ENCODE results near the gene OMA1.
"Not testable (repeated sequence)": the region's sequence is repeated elsewhere in the genome, so short reads cannot be mapped to it uniquely, and the experiment has no call there.

OMA1 gene

DNA sequence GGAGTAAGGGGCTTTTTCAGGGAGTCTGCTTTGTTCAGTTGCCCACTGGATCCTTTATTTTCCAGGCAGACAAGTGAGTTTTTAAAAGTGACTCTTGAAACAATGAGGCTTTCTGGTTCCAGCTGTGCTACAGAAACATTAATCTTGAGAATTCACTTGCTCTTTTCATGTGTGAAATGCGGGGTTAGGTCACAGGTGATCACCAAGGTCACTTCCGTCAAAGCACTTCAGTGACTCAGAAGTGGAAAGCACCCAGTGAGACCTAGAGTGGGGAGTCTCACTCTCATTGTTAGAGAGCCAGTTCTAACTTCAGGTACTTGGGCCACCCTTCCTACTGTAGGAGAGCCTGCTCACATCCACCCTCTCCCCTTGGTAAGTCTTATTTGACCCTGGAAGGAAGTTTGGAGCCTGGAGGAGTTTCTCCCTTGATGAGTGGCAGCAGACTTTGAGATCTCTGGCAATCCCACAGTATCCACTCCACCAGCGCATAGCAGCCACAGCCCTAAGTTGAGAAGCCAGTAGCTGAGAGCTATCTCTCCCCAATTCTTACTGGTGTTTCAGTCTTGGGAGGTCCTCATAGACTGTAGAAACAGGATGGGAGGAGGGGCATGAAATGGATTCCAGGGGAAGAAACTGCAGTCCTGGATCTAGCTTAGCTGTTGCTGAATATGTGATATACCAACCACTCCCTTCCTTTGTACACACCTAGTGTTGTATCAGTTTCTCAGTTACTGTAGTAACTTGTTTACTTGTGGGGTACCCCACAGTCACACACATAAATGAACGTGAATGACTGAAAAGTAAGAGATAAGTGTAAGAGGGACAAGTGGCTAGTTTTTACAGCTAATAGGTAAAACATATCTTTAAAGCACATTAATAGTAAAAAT is 27.4 kb upstream of the OMA1 start:
- DNase-seq = no peak

DNA sequence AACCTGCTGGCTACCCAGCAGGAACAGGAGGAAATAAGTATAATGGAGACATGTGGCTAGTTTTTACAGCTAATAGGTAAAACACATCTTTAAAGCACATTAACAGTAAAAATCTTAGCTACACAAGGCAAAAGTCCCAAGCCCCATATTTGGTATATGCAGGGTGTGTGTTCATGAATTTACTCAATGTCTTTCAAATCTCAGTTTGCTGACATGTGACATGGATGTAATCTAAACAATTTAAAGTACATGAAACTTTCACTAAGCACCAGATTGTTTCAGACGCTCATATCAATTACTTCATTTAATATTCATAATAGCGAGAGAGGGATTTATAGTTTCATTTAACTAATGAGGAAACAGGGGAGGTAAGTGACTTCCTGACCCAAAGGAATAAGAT is 26.6 kb upstream of the OMA1 start:
- DNase-seq = no peak

DNA sequence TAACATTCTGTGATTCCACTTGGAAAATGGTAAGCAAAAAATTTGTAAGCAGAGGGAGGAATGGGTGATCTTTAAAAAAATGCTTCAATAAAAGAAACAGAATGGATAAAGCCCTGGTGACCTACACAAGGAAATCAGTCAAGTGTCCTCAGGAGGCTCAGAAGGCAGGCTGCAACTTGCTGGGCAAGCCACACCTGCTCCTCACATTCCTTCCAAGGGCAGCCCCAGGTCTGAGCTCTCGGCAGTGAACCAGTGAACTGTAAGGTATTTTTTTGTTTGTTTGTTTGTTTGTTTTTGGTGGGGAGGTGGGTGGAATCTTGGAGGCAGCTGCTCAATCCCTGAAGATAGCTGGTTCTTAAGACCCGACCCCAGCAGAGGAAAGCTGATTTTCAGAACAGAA is 26.2 kb upstream of the OMA1 start:
- no peak for DNase-seq

GRCh38 chr1:58571616-58572015 is 25.1 kb upstream of the OMA1 start:
- DNase-seq = no peak

DNA sequence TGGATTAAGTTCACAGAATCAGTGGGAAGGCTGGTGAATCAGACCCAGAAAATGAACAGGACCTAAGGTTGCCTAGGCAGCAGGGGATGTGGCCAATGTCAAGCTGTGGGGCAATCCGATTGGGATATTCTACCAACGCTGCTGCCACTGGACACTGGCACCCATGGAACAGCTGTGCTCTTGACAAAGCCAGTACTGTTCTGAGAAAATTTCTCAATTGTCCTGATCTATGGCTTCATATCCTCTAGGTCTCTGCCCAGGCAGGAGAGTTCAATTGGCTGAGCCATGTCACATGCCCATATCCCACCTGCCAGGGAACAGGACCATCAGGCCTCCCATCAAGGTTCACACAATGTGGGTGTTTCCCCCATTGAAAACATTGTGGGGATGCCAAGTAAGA is 24.3 kb upstream of the OMA1 start:
- DNase-seq = no peak

GRCh38 chr1:58570094-58570493 is 23.6 kb upstream of the OMA1 start:
- no peak for DNase-seq

DNA sequence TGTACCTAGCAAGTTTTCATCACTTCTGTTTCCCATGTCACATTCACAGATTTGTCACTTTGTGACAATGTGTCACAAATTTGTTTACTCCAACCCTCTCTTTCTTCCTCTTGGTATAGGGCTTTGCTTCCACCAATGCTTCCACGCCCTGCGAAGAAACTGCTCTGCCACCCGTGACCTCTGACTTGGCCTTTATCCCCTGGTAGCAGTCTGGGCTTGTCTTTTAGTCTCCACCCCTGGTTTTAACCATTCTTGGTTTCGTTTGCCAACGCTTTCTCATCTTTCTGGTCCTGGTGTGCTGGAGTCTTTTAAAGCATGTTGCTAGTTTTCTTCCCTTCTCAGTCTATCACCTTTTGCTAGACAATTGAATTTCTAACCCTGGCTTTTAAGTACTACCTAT is 22.4 kb upstream of the OMA1 start:
- DNase-seq = no peak

DNA sequence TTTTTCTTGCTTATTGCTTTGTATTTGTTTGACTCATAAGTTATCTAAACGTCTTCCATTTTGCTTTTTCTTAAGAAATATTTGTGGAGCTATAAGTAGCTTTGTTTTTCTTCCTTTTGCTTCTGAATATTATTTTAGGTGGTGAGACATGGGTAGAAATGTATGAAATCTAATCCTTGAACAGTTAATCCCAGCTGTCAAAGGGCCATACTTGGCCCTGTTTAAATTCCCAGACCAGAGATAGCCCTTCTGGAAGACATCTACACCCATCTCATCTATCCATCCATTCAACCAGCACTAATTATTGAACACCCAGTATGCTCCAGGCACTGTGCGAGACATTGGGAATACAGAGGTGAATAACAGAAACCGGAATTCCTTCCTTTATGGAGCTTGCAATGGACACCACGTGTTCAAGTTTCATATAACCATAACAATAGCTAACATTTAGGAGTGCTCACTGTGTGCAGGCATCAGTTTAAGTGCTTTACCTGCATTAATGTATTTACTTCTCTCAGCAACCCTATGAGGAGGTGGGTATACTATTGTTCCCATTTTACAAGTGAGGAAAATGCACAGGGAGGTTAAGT is 21.8 kb upstream of the OMA1 start:
- DNase-seq = no peak

DNA sequence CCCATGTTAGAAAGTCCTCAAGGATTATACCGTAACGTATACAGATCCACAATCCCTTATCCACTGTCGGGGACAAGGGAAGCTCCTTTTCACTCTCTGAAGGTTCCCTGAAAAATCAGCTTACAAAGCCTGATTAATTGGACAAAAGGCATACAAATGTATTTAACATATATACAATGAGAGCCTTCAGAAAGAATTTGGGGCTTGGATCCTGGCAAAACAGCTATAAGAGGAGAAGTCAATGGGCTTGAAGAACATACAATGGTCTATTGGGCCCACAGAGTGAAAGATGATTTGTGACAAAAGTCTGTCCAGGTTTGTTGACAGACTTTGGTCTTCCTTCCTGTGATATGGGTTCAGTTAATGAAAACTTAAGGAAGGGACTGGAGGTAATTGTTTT is 19.8 kb upstream of the OMA1 start:
- no peak for DNase-seq

GRCh38 chr1:58563715-58564114 is 17.2 kb upstream of the OMA1 start:
- not testable (repeated sequence) for DNase-seq

- no peak for DNase-seq
Measured at GRCh38 chr1:58561633-58562032, 15.1 kb upstream of the OMA1 start.

GRCh38 chr1:58555393-58555792 is 8.9 kb upstream of the OMA1 start:
- no peak for DNase-seq

- no peak for DNase-seq
Measured at GRCh38 chr1:58551186-58552140, 4.9 kb upstream of the OMA1 start.

DNA sequence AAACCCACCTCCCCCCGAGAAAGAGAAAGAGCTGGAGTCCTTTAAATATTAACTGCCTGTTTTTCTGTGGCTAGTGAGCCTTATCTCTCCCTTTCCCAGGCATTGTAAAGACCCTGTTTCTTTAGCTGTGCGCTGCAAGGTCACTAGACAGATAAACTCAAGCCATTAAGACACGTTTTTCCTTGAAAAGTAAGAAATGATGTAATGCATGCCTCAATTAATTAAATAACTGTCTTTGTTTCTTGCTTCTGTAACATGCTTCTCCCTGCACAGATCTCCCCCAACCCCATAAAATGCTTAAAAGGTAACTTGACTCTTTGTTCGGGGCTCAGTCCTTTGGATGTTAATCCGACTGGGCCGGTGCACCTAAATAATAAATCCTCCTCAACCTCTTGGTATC is 2.8 kb upstream of the OMA1 start:
- not testable (repeated sequence) for DNase-seq

GRCh38 chr1:58548371-58548770 is 1.8 kb upstream of the OMA1 start:
- DNase-seq = no peak

GRCh38 chr1:58545591-58546519 is 671 bp downstream of the OMA1 start:
- DNase-seq = peak; percentile 66

- no peak for DNase-seq
Measured at GRCh38 chr1:58543260-58543659, 3.3 kb downstream of the OMA1 start.

DNA sequence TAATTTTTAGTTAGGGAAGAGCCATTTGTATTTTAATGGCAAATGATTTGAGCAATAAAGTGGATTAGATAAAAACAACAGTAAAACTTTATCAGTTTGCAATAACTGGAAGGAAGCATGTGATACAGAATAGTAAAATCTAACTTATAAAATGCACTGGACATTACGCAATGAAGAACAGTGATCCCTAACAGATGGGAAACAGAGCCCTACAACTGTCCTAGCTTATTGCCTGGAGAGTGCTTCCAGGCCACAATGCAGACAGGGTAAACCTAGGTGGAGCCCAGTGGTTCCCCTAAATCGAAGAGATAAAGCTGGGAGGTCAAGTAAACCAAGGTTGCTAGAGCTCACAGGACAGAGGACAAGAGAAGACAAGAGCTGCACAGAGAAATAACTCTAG is 7.0 kb downstream of the OMA1 start:
- DNase-seq = no peak

- no peak for DNase-seq
Measured at GRCh38 chr1:58538821-58539220, 7.7 kb downstream of the OMA1 start.

DNA sequence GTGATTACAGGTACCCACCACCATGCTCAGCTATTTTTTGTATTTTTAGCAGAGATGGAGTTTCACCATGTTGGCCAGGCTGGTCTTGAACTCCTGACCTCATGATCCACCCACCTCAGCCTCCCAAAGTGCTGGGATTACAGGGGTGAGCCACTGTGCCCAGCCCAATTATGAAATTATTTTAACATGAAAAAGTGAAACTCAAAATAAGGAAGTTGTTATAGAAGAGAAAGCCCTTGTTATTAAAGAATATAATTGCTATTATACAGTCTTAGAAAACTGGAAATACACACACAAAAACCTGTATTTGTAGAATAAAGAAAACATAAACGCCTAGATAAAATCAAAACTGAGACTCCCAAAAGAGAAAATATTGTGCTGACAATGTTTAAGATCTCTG is 14.7 kb downstream of the OMA1 start:
- DNase-seq = not testable (repeated sequence)

DNA sequence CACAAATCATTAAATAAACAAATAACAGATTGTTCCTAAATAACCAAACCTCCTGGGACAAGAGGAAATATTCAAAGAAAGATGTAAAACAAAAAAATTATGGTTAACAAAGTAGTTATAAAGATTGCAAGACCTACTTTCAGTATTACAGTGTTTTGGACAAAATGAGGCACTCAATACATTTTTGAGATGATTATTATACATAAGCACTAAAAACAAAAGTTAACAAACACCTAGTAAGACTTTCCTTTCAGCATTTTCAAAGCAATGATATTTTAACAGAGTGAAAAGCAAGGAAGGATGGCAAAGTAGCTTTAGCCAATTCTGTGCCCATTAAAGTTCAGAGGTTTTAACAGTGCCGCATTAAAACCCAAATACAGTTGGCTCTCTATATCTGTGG is 17.2 kb downstream of the OMA1 start:
- no peak for DNase-seq

- DNase-seq = no peak
Measured at GRCh38 chr1:58528518-58528917, 18.0 kb downstream of the OMA1 start.

Data from GF-D8 (cell line).